Endodermal cell (in vitro differentiated cells): ENCODE measurements around the gene SLC16A1. TPM values are rescaled to one million over a fixed set of nuclear protein-coding genes. Genes with fewer than 3 reads are reported as not detected.
A peak's percentile ranks its signal among the peaks of the same experiment; 100 is the strongest.

Experiments used
- DNase-seq: peaks from one replicate; pipeline ENCODE4 v3.0.0-alpha.2; 2017
- H3K27ac ChIP-seq: 2 replicates; pipeline ENCODE4 v1.5.1; 2013; ENCODE audit warnings: mild to moderate bottlenecking, low read depth, low read length, moderate library complexity
- H3K27me3 ChIP-seq: 2 replicates; pipeline ENCODE4 v1.6.1; 2013; ENCODE audit warnings: mild to moderate bottlenecking, low read length, moderate library complexity; ENCODE audit not compliant: insufficient read depth, control insufficient read depth, poor library complexity, severe bottlenecking
- H3K36me3 ChIP-seq: 2 replicates; pipeline ENCODE4 v1.7.0; 2013; ENCODE audit warnings: mild to moderate bottlenecking, low read length, moderate library complexity; ENCODE audit not compliant: control insufficient read depth, insufficient read depth
- H3K4me1 ChIP-seq: one replicate; pipeline ENCODE4 v1.7.0; 2013; ENCODE audit warnings: low read length; ENCODE audit not compliant: control insufficient read depth, insufficient read depth
- H3K4me3 ChIP-seq: 2 replicates; pipeline ENCODE4 v1.5.1; 2013; ENCODE audit warnings: mild to moderate bottlenecking, low read length, moderate library complexity
- H3K9ac ChIP-seq: 2 replicates; pipeline ENCODE4 v1.6.1; 2013; ENCODE audit warnings: mild to moderate bottlenecking, low read length, moderate library complexity; ENCODE audit not compliant: poor library complexity, severe bottlenecking; ENCODE audit errors: extremely low read depth
- H3K9me3 ChIP-seq: 2 replicates; pipeline ENCODE4 v1.6.1; 2013; ENCODE audit warnings: mild to moderate bottlenecking, low read length, moderate library complexity; ENCODE audit not compliant: control insufficient read depth
- H3K27ac Mint-ChIP-seq: 2 replicates; pipeline ENCODE4 v1.8.0; 2020; ENCODE audit warnings: mixed read lengths
- H3K27me3 Mint-ChIP-seq: 2 replicates; pipeline ENCODE4 v1.8.0; 2021; ENCODE audit warnings: mild to moderate bottlenecking, mixed read lengths; ENCODE audit not compliant: insufficient read depth
- H3K36me3 Mint-ChIP-seq: 2 replicates; pipeline ENCODE4 v1.8.0; 2020; ENCODE audit warnings: low read depth, mixed read lengths
- H3K4me1 Mint-ChIP-seq: 2 replicates; pipeline ENCODE4 v1.8.0; 2020; ENCODE audit warnings: mixed read lengths
- H3K4me3 Mint-ChIP-seq: 2 replicates; pipeline ENCODE4 v1.8.0; 2020; ENCODE audit warnings: mild to moderate bottlenecking, moderate library complexity, mixed read lengths
- H3K9me3 Mint-ChIP-seq: 2 replicates; pipeline ENCODE4 v1.8.0; 2020; ENCODE audit warnings: mild to moderate bottlenecking, mixed read lengths
- WGBS, 2 experiments: methylation state at CpG; one replicate each; pipeline versions ENCODE4 v1.1.5 to v1.1.7; 2013; ENCODE audit warnings: missing lambda C conversion rate in 2 of 2, mixed read lengths in 1 of 2; ENCODE audit not compliant: insufficient coverage in 1 of 2, insufficient read length in 1 of 2; 5-methylcytosine and 5-hydroxymethylcytosine counted together
- total RNA-seq, 2 donors: library from RNA; stranded (reverse); fragmentation: NEBNext Ultra II Directional in 1 of 2; extraction: Animal tissue kit (Norgen Biotek cat#: 25700) in 1 of 2; gene quantifications; 2 replicates in 1 of 2; 3 replicates in 1 of 2; pipeline ENCODE4 v1.2.1, GENCODE V29; 2021
- TF ChIP-seq, protein P1 (sequence below): fragments of 200-600 bp; sonication (generic); conservative IDR thresholded peaks from 2 replicates; pipeline ENCODE4 v1.5.0; 2021; ENCODE audit warnings: antibody characterized with exemption, mild to moderate bottlenecking

The SLC16A1 gene
- total RNA-seq, 2 donors from 2014 or later: 229 to 248 TPM

- H3K36me3 ChIP-seq: no peaks in the 10 kb centered on the region
- no peak overlapping the region for H3K27ac ChIP-seq
- peaks cover 6% of the 10 kb centered on the region for H3K36me3 Mint-ChIP-seq
- DNase-seq: no peak
- TF ChIP-seq, protein P1, sequence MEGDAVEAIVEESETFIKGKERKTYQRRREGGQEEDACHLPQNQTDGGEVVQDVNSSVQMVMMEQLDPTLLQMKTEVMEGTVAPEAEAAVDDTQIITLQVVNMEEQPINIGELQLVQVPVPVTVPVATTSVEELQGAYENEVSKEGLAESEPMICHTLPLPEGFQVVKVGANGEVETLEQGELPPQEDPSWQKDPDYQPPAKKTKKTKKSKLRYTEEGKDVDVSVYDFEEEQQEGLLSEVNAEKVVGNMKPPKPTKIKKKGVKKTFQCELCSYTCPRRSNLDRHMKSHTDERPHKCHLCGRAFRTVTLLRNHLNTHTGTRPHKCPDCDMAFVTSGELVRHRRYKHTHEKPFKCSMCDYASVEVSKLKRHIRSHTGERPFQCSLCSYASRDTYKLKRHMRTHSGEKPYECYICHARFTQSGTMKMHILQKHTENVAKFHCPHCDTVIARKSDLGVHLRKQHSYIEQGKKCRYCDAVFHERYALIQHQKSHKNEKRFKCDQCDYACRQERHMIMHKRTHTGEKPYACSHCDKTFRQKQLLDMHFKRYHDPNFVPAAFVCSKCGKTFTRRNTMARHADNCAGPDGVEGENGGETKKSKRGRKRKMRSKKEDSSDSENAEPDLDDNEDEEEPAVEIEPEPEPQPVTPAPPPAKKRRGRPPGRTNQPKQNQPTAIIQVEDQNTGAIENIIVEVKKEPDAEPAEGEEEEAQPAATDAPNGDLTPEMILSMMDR: no peak
- no peak overlapping the region for H3K9ac ChIP-seq
- H3K9me3 Mint-ChIP-seq: peaks cover 2% of the 10 kb centered on the region
- no peak overlapping the region for H3K4me3 Mint-ChIP-seq
- 92 to 94% methylated on average over 3 to 5 of the region's 5 CpGs for WGBS, 2 experiments
- H3K9me3 ChIP-seq: no peaks in the 10 kb centered on the region
- H3K4me1 Mint-ChIP-seq: peaks cover 8% of the 10 kb centered on the region
- no peaks in the 10 kb centered on the region for H3K27me3 Mint-ChIP-seq
- H3K4me1 ChIP-seq: no peaks in the 10 kb centered on the region
- peak overlapping the region; percentile 4 for H3K27ac Mint-ChIP-seq
- no peak overlapping the region for H3K4me3 ChIP-seq
- H3K27me3 ChIP-seq: no peaks in the 10 kb centered on the region
Measured at GRCh38 chr1:112862753-112863426, 93.1 kb downstream of the SLC16A1 start.

Other genes with a start within 250 kb of the SLC16A1 start
- gene RHOC, start 249.1 kb downstream of the SLC16A1 start, total RNA-seq: 100 to 1,000 TPM; 168 to 171 TPM
- 1 to 10 TPM; 3.1 to 5.7 TPM for gene PPM1J, start 240.9 kb downstream of the SLC16A1 start, total RNA-seq
- gene LRIG2, start 117.0 kb upstream of the SLC16A1 start, total RNA-seq: 10 to 100 TPM; 21.2 to 23.0 TPM